HG02885 (cell line): Measurements from ENCODE around the gene UPK3BL2.
"Not testable (repeated sequence)": the region's sequence is repeated elsewhere in the genome, so short reads cannot be mapped to it uniquely, and the experiment has no call there.

Source experiments
- ATAC-seq: cut with Tn5 transposase; IDR thresholded peaks from one replicate; pipeline ENCODE4 v1.9.1; 2021; ENCODE audit warnings: mild to moderate bottlenecking; ENCODE audit not compliant: unreplicated experiment, poor library complexity

The UPK3BL2 gene

DNA sequence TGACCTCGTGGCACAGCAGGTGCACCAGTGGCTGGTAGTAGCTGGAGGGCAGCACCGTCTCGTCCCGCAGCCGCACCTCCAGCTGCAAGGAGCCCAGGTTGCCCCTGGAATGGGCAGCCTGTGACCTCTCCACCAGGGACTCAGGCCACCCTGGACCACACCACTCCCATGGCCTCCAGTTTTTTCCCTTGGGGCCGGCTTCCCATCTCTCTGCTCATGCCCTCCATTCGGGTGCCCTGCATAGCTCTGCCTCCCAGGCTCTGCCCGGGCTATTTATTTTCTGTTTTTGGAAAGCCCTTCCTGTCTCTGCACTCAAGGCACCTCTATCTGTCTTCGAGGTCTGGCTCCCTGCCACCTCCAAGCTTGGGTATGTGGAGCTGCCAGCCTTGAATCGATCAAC, 46.6 kb downstream of the UPK3BL2 start:
- not testable (repeated sequence) for ATAC-seq

DNA sequence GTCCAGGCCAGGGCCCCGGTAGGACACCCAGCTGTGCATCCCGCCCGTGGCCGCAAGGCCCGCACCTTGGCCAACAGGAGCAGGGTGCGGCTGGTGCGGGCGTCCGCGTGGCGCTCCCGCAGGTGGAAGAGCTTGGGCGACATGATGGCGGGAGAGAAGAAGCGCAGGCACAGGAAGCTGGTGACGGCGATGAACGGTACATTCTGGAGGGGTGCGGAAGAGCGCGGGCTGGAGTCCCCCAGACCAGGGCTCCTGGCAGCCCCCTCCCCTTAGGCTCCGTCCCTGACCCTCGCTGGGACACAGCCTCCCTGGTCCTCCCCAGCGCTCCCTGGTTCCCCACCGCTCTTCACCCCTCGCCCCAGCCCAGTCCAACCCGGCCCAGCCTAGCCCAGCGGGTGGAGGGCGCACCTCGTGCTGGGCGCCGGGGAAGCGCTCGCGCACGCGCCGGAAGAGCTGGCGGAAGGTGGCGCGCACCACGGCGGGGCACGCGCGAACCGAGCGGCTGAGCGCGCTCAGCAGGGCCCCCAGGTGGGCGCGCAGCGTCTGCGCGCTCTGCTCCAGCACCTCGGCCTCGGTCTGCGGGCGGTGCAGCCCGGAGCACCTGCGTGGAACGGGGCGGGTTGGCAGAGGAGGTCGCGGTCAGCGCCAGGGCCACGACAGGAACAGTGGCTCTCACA, 48.9 kb downstream of the UPK3BL2 start:
- peak; percentile 66 for ATAC-seq

DNA sequence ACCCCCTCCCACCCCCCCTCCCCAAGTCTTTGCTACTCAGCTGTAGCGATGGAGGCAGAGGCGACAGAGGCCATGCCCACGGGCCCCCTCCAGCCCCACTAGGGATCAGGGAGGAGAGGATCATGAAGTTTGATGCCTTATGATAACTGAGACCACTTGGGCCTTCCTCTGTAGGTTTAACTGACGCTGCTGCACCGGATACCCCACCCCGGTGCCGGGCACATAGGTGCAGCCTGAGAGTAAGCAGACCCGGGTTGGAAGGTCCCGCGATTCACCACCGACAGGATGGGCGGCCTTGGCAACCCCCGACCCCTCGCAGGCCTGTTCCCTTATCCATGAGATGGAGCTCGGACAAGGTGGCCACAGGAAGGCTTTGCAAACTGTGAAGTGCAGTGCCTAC, 49.5 kb downstream of the UPK3BL2 start:
- ATAC-seq, result not testable (repeated sequence)

DNA sequence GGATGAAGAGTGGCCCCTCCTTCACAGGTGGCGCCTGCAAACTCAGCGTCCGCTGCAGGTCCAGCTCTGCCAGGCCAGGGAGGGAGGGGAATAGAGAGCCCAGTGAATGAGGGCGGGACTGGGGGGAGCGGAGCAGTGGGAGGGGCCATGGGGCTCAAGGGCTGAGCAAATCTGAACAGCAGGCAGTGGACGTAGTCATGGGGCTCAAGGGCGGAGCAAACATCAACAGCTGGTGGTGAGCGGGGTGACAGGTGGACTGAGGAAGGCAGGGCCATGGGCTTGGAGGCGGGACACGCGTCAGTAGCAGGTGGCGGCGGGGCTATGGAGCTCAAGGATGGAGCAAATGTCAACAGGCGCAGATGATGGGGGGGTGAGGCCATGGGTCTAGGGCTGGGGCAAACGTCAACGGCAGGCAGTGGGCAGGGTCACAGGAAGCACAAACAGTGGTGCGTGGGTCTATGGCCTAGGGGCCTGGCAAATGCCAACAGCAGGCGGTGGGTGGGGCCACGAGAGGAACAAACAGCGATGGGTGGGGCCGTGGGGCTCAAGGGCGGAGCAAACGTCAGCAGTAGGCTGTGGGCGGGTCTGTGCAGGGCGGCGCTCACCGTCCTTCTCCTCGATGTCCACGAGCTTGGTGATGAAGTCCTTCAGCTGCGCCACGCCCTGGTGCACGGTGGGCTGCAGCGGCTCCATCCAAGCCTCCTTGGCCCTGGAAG, 50.1 kb downstream of the UPK3BL2 start:
- peak; percentile 45 for ATAC-seq

DNA sequence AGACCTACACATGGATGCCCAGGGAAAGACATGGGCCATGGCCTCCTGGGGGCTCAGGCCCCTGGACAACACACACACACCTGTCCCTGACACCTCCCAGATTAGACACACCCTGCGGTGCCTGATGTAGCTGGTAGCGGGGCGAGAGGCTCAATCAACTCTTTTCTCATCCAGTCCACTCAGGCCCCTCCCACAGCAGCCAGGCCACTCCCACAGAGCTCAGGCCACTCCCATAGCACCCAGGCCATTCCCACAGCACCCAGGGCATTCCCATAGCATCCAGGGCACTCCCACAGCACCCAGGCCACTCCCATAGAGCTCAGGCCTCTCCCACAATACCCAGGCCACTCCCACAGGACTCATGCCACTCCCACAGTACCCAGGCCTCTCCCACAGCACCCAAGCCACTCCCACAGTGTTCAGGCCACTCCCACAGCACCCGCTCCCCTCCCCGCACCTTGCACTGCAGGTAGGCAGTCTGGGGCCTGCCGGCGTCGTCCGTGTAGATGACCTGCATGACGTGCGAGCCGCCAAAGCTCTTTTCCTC, 52.9 kb downstream of the UPK3BL2 start:
- ATAC-seq, result peak; percentile 55
